HepG2 (cell line): ENCODE results near the gene NTM. TPM values are rescaled to one million over a fixed set of nuclear protein-coding genes. Genes with fewer than 3 reads are reported as not detected.

ENCODE experiments used
- ATAC-seq: fragments of 200-7000 bp; cut with Tn5 transposase; 3 replicates; pipeline ENCODE4 v1.9.1; 2020; ENCODE audit warnings: mild to moderate bottlenecking, moderate library complexity
- BruUV-seq: library from RNA; stranded (reverse); fragments of 400-500 nt; replicated peaks from 2 replicates; lab custom pipeline; 2021; lab: Mats Ljungman, UMichigan
- CTCF ChIA-PET: fragments of 300-600 bp; formaldehyde crosslinking; extraction: SDS; loops from one replicate; lab custom pipeline; 2021; ENCODE audit warnings: low total read pairs, inconsistent platforms, low intra/inter-chr PET ratio; lab: Yijun Ruan, JAX
- POLR2A ChIA-PET: fragments of 350-600 bp; sonication (Branson Sonifier 250); formaldehyde crosslinking; loops from one replicate; lab custom pipeline; 2020; ENCODE audit warnings: antibody characterized with exemption, inconsistent platforms; lab: Yijun Ruan, JAX
- DNase-seq: peaks from one replicate; pipeline ENCODE4 v3.0.0-alpha.2; 2015; ENCODE audit warnings: low spot score
- FAIRE-seq: peaks from 3 replicates; lab custom pipeline; 2011; peaks lifted over from hg19 to GRCh38; lab: Jason Lieb, UNC
- H2AFZ ChIP-seq: one replicate; pipeline ENCODE4 v1.6.1; 2011; ENCODE audit warnings: low read length, inconsistent platforms
- H3K27ac ChIP-seq: fragments of 300-600 bp; 3 replicates; pipeline ENCODE4 v1.8.0; 2011; ENCODE audit warnings: mixed run types, mild to moderate bottlenecking, mixed read lengths, low read length, inconsistent platforms; ENCODE audit not compliant: insufficient read depth; ENCODE audit errors: extremely low read length
- H3K27me3 ChIP-seq, 2 experiments: fragments of 200-600 bp in 1 of 2; 2 replicates in 1 of 2; 3 replicates in 1 of 2; pipeline versions ENCODE4 v1.6.0 to v1.8.0; 2011; ENCODE audit warnings: low read length in 2 of 2, mild to moderate bottlenecking in 2 of 2, moderate library complexity in 2 of 2, inconsistent platforms in 1 of 2; ENCODE audit not compliant: insufficient read depth in 2 of 2, control insufficient read depth in 1 of 2
- H3K36me3 ChIP-seq, 2 experiments: fragments of 200-600 bp in 1 of 2; replicated peaks in 1 of 2; 2 replicates in 1 of 2; 3 replicates in 1 of 2; pipeline versions ENCODE4 v1.5.1 to v1.8.0; 2011; ENCODE audit warnings: low read length in 2 of 2, inconsistent platforms in 1 of 2; ENCODE audit not compliant: insufficient read depth in 2 of 2, control insufficient read depth in 1 of 2
- H3K4me1 ChIP-seq: 2 replicates; pipeline ENCODE4 v1.5.1; 2012; ENCODE audit warnings: low read length, inconsistent platforms; ENCODE audit not compliant: insufficient read depth
- H3K4me2 ChIP-seq: 2 replicates; pipeline ENCODE4 v1.6.0; 2011; ENCODE audit warnings: low read depth, low read length, inconsistent platforms
- H3K4me3 ChIP-seq, 3 experiments: fragments of 200-600 bp in 1 of 3; sonication (generic), shearing (Covaris generic) in 1 of 3; replicated peaks in 1 of 3; 2 replicates each; pipeline ENCODE4 v1.5.1; 2011 to 2016; ENCODE audit warnings: low read length in 3 of 3, inconsistent platforms in 2 of 3, low read depth in 2 of 3, mild to moderate bottlenecking in 2 of 3, control low read depth in 1 of 3, mixed read lengths in 1 of 3; ENCODE audit not compliant: insufficient read depth in 1 of 3
- H3K79me2 ChIP-seq: one replicate; pipeline ENCODE4 v1.6.1; 2011; ENCODE audit warnings: low read length, inconsistent platforms; ENCODE audit not compliant: insufficient read depth
- H3K9ac ChIP-seq: 2 replicates; pipeline ENCODE4 v1.6.0; 2011; ENCODE audit warnings: mild to moderate bottlenecking, low read depth, low read length, inconsistent platforms; ENCODE audit not compliant: insufficient read depth
- H3K9me3 ChIP-seq: 2 replicates; pipeline ENCODE4 v1.5.1; 2012; ENCODE audit warnings: mild to moderate bottlenecking, low read length
- H4K20me1 ChIP-seq: 2 replicates; pipeline ENCODE4 v1.6.0; 2011; ENCODE audit warnings: inconsistent platforms, mild to moderate bottlenecking, low read length, moderate library complexity; ENCODE audit not compliant: insufficient read depth
- CHD2 ChIP-seq: IDR thresholded peaks from 2 replicates; pipeline ENCODE4 v1.6.1; 2011; ENCODE audit warnings: low read depth, low read length, improper control_type of control experiment
- GATAD1 ChIP-seq: IDR thresholded peaks from 2 replicates; pipeline ENCODE4 v1.6.1; 2016; ENCODE audit warnings: missing genetic modification reagents, missing compliant biosample characterization
- IKZF4 ChIP-seq: sonication (generic); formaldehyde crosslinking; IDR thresholded peaks from 2 replicates; pipeline ENCODE4 v1.5.1; 2020; ENCODE audit warnings: borderline replicate concordance, mild to moderate bottlenecking, low read depth, missing genetic modification reagents; ENCODE audit errors: not compliant biosample characterization
- NFE2L1 ChIP-seq: sonication (generic); formaldehyde crosslinking; IDR thresholded peaks from 2 replicates; pipeline ENCODE4 v1.4.0; 2020; ENCODE audit warnings: missing genetic modification reagents, mild to moderate bottlenecking, borderline replicate concordance
- NR2C2 ChIP-seq: sonication (generic); formaldehyde crosslinking; IDR thresholded peaks from 2 replicates; pipeline ENCODE4 v1.4.0; 2020; ENCODE audit warnings: missing genetic modification reagents, mild to moderate bottlenecking, moderate library complexity, borderline replicate concordance
- POLR2AphosphoS2 ChIP-seq: IDR thresholded peaks from 2 replicates; pipeline ENCODE4 v1.6.1; 2011; ENCODE audit warnings: low read depth, low read length, improper control_type of control experiment
- SATB2 ChIP-seq: sonication (generic); formaldehyde crosslinking; IDR thresholded peaks from 2 replicates; pipeline ENCODE4 v1.5.0; 2020; ENCODE audit warnings: missing genetic modification reagents
- SOX5 ChIP-seq: IDR thresholded peaks from 2 replicates; pipeline ENCODE4 v1.6.1; 2016; ENCODE audit warnings: borderline replicate concordance
- SYNCRIP ChIP-seq: fragments of 200-400 bp; formaldehyde crosslinking; IDR thresholded peaks from 2 replicates; pipeline ENCODE4 v1.6.1; 2018; ENCODE audit warnings: mild to moderate bottlenecking, low read depth, low read length; ENCODE audit not compliant: insufficient read depth
- ZBTB42 ChIP-seq: sonication (generic); formaldehyde crosslinking; IDR thresholded peaks from 2 replicates; pipeline ENCODE4 v1.5.0; 2020; ENCODE audit warnings: mild to moderate bottlenecking, missing genetic modification reagents
- ZBTB7A ChIP-seq: sonication (generic); formaldehyde crosslinking; IDR thresholded peaks from 2 replicates; pipeline ENCODE4 v1.8.0; 2022; ENCODE audit warnings: mild to moderate bottlenecking, missing genetic modification reagents
- ZFP90 ChIP-seq: sonication (generic); formaldehyde crosslinking; IDR thresholded peaks from 2 replicates; pipeline ENCODE4 v1.8.0; 2022; ENCODE audit warnings: missing genetic modification reagents, mild to moderate bottlenecking, inconsistent platforms, borderline replicate concordance
- ZNF891 ChIP-seq: sonication (generic); formaldehyde crosslinking; IDR thresholded peaks from 2 replicates; pipeline ENCODE4 v1.5.0; 2020; ENCODE audit warnings: mild to moderate bottlenecking, missing genetic modification reagents
- WGBS: methylation state at CpG from one replicate; pipeline ENCODE4 v1.1.6; 2017; ENCODE audit warnings: low lambda C conversion rate; 5-methylcytosine and 5-hydroxymethylcytosine counted together
- in situ Hi-C: cut with HindIII; loops from 2 replicates; pipeline ENCODE4 v1.10.0; 2017; ENCODE audit warnings: low pct_unique_long_range_greater_than_20kb; ENCODE audit not compliant: extremely low pct_ligation_motif_present
- intact Hi-C: fragments of 100-400 bp; cut with micrococcal nuclease; formaldehyde crosslinking; loops from one replicate; pipeline ENCODE4 v1.10.0; 2022; ENCODE audit not compliant: unreplicated experiment
- polyA plus RNA-seq, 8 experiments: library from polyadenylated mRNA; depleted of rRNA in 3 of 8; stranded (reverse) in 7 of 8; unstranded in 1 of 8; fragments of >200 nt; fragmentation: Illumina TruSeq in 4 of 8; extraction: Trizol in 4 of 8; gene quantifications; 2 replicates each; pipeline versions ENCODE4 v1.2.1 to v1.2.3, GENCODE V29; 2011 to 2016; ENCODE audit warnings: low read depth in 4 of 8, missing spikeins in 1 of 8, mixed read lengths in 1 of 8; ENCODE audit not compliant: insufficient read depth in 1 of 8
- total RNA-seq, 5 experiments: library from RNA; depleted of rRNA; stranded (reverse); fragments of >200 nt; fragmentation: Illumina TruSeq; extraction: Trizol; gene quantifications; 2 replicates each; pipeline ENCODE4 v1.2.3, GENCODE V29; 2016; ENCODE audit warnings: low read depth in 1 of 5
- TF ChIP-seq, protein P1 (sequence below): sonication (generic); formaldehyde crosslinking; IDR thresholded peaks from 2 replicates; pipeline ENCODE4 v1.5.1; 2020; ENCODE audit warnings: mild to moderate bottlenecking, moderate library complexity, missing genetic modification reagents
- TF ChIP-seq, protein P2 (sequence below): sonication (generic); formaldehyde crosslinking; conservative IDR thresholded peaks from 2 replicates; pipeline ENCODE4 v1.5.0; 2020; ENCODE audit warnings: missing genetic modification reagents
- TF ChIP-seq, protein P3 (sequence below), 2 experiments: fragments of 450-650 bp in 1 of 2; sonication (generic) in 1 of 2; formaldehyde crosslinking; IDR thresholded peaks; 2 replicates each; pipeline versions ENCODE4 v1.5.0 to v1.8.0; 2020 to 2022; ENCODE audit warnings: mild to moderate bottlenecking in 1 of 2, missing genetic modification reagents in 1 of 2

NTM gene
- total and polyA plus RNA-seq, 2 of the 13 experiments (the other 11 are each of a cell fraction or from before 2014, with no cell fraction given), result not detected

DNA sequence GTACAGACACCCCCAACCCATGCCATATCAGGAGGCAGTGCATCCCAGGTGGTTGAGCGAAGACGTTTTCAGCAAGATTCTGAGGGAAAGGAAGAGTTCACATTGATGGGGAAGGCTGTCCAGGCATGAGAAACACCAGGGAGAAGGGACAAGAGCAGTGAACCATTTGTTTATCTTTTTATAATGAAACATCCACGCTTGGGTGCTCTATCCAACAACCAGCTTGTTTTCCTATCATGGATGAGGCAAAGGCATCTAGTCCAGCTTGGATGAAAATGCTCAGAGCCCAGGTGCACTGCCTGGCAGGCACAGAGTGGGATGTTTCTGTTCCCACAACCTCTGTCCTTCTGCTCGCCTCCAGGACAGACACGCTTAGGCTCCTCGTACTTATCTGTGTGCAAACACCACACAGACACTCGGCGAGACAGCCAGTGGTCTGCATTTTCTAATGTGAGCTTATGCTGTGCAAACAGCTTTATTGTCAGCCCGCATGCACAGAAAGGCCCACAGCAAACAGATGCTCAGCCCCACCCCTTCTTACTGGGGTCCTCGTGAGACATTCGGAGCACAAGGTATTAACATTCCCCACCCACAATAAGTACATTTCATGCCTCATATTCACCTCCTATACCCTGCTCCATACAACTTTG, 45.4 kb upstream of the NTM start (continued):
- TF ChIP-seq, protein P1, sequence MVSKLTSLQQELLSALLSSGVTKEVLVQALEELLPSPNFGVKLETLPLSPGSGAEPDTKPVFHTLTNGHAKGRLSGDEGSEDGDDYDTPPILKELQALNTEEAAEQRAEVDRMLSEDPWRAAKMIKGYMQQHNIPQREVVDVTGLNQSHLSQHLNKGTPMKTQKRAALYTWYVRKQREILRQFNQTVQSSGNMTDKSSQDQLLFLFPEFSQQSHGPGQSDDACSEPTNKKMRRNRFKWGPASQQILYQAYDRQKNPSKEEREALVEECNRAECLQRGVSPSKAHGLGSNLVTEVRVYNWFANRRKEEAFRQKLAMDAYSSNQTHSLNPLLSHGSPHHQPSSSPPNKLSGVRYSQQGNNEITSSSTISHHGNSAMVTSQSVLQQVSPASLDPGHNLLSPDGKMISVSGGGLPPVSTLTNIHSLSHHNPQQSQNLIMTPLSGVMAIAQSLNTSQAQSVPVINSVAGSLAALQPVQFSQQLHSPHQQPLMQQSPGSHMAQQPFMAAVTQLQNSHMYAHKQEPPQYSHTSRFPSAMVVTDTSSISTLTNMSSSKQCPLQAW (CRISPR knock-in tag), result no peak
- TF ChIP-seq, all 625 proteins: peak for 0

DNA sequence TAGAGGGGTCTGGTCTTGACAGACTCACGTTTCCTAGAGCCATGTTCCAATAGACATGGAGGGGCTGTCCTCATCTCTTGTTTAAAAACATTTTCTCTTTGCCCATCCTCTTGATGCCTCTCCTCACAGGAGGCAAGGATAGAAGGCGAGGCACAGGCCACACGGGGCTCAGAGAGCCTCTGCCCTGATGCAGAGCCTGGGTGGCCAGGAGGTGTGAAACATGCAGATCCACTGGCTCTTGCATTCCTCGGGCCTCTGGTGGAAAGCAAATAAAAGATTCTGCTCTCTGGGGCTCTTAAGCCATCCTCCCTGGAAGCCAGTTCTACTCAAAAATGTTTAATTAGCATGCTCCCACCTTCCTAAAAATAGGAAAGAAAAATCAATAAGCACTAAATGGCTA, 43.6 kb upstream of the NTM start:
- H3K9ac ChIP-seq, result no peak overlapping the region
- ChIA-PET CTCF (no interaction called here), POLR2A (no interaction called here)
- no peaks in the 10 kb centered on the region for H3K79me2 ChIP-seq
- H3K4me3 ChIP-seq, result no peak overlapping the region
- in situ Hi-C loops, result no loop called here
- ATAC-seq (no peak), FAIRE-seq (no peak), DNase-seq (no peak)
- no peaks in the 10 kb centered on the region for H3K9me3 ChIP-seq
- intact Hi-C loops, result no loop called here
- WGBS, result 0% methylated on average over 4 of the region's 4 CpGs
- H3K27me3 ChIP-seq, result peaks cover 0 to 2% of the 10 kb centered on the region in 2 experiments; a peak in 2 of 5 replicates
- H3K36me3 ChIP-seq, result no peaks in the 10 kb centered on the region
- no peaks in the 10 kb centered on the region for H3K4me1 ChIP-seq
- no peak overlapping the region for H2AFZ ChIP-seq
- TF ChIP-seq IKZF4 (CRISPR knock-in tag) (no peak), ZFP90 (CRISPR knock-in tag) (no peak), SOX5 (CRISPR knock-in tag) (no peak), SATB2 (CRISPR knock-in tag) (no peak), SYNCRIP (no peak), ZBTB7A (CRISPR knock-in tag) (no peak), NR2C2 (CRISPR knock-in tag) (no peak), ZNF891 (no peak), POLR2AphosphoS2 (no peak), CHD2 (no peak), ZBTB42 (CRISPR knock-in tag) (no peak), GATAD1 (CRISPR knock-in tag) (no peak), NFE2L1 (no peak)
- TF ChIP-seq, protein P2, sequence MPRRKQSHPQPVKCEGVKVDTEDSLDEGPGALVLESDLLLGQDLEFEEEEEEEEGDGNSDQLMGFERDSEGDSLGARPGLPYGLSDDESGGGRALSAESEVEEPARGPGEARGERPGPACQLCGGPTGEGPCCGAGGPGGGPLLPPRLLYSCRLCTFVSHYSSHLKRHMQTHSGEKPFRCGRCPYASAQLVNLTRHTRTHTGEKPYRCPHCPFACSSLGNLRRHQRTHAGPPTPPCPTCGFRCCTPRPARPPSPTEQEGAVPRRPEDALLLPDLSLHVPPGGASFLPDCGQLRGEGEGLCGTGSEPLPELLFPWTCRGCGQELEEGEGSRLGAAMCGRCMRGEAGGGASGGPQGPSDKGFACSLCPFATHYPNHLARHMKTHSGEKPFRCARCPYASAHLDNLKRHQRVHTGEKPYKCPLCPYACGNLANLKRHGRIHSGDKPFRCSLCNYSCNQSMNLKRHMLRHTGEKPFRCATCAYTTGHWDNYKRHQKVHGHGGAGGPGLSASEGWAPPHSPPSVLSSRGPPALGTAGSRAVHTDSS, result no peak
- TF ChIP-seq, protein P3, sequence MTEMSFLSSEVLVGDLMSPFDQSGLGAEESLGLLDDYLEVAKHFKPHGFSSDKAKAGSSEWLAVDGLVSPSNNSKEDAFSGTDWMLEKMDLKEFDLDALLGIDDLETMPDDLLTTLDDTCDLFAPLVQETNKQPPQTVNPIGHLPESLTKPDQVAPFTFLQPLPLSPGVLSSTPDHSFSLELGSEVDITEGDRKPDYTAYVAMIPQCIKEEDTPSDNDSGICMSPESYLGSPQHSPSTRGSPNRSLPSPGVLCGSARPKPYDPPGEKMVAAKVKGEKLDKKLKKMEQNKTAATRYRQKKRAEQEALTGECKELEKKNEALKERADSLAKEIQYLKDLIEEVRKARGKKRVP (CRISPR knock-in tag; IDR thresholded peaks at IDR 0.05), result no peak
- no peaks in the 10 kb centered on the region for H4K20me1 ChIP-seq
- H3K4me2 ChIP-seq, result no peak overlapping the region
- no TSS peak for BruUV-seq
- H3K27ac ChIP-seq, result no peak overlapping the region
